ENCODE data around the gene PCDHB14. TPM values are rescaled to one million over a fixed set of nuclear protein-coding genes. Genes with fewer than 3 reads are reported as not detected.

PCDHB14 gene
- total RNA-seq, 1 donor from 2014 or later: 5.5 TPM

GRCh38 chr5:141258464-141258863, 35.3 kb downstream of the PCDHB14 start:
- Mint-ChIP-seq H3K4me3 (no peak overlapping the region), H3K36me3 (ENCODE audit: low read depth) (peaks cover 67% of the 10 kb centered on the region), H3K4me1 (no peaks in the 10 kb centered on the region), H3K27me3 (ENCODE audit: low read depth) (no peaks in the 10 kb centered on the region), H3K27ac (ENCODE audit: unreplicated experiment) (no peak overlapping the region), H3K9me3 (peaks cover 24% of the 10 kb centered on the region)
- TF ChIP-seq CTCF (conservative IDR thresholded peaks at IDR 0.05): no peak
- DNase-seq (ENCODE audit: low read depth, low spot score): no peak

GRCh38 chr5:141258948-141259347, 35.8 kb downstream of the PCDHB14 start:
- Mint-ChIP-seq H3K4me1 (no peaks in the 10 kb centered on the region), H3K27me3 (ENCODE audit: low read depth) (no peaks in the 10 kb centered on the region), H3K4me3 (no peak overlapping the region), H3K9me3 (peaks cover 25% of the 10 kb centered on the region), H3K36me3 (ENCODE audit: low read depth) (peaks cover 65% of the 10 kb centered on the region), H3K27ac (ENCODE audit: unreplicated experiment) (no peak overlapping the region)
- DNase-seq (ENCODE audit: low read depth, low spot score): no peak
- no peak for TF ChIP-seq CTCF (conservative IDR thresholded peaks at IDR 0.05)

GRCh38 chr5:141260458-141261237, 37.5 kb downstream of the PCDHB14 start:
- TF ChIP-seq CTCF (conservative IDR thresholded peaks at IDR 0.05): no peak
- H3K27me3 Mint-ChIP-seq (ENCODE audit: low read depth): no peaks in the 10 kb centered on the region
- H3K36me3 Mint-ChIP-seq (ENCODE audit: low read depth): peaks cover 63% of the 10 kb centered on the region
- DNase-seq (ENCODE audit: low read depth, low spot score): no peak
- H3K27ac Mint-ChIP-seq (ENCODE audit: unreplicated experiment): no peak overlapping the region
- H3K4me1 Mint-ChIP-seq: no peaks in the 10 kb centered on the region
- no peak overlapping the region for H3K4me3 Mint-ChIP-seq
- H3K9me3 Mint-ChIP-seq: peaks cover 23% of the 10 kb centered on the region

GRCh38 chr5:141261238-141261546, 38.0 kb downstream of the PCDHB14 start:
- no peak for DNase-seq (ENCODE audit: low read depth, low spot score)
- no peak for TF ChIP-seq CTCF (conservative IDR thresholded peaks at IDR 0.05)
- Mint-ChIP-seq H3K27me3 (ENCODE audit: low read depth) (no peaks in the 10 kb centered on the region), H3K4me3 (no peak overlapping the region), H3K9me3 (peaks cover 26% of the 10 kb centered on the region), H3K27ac (ENCODE audit: unreplicated experiment) (no peak overlapping the region), H3K4me1 (no peaks in the 10 kb centered on the region), H3K36me3 (ENCODE audit: low read depth) (peaks cover 63% of the 10 kb centered on the region)

GRCh38 chr5:141269195-141269594, 46.1 kb downstream of the PCDHB14 start:
- DNase-seq (ENCODE audit: low read depth, low spot score): no peak
- Mint-ChIP-seq H3K9me3 (peaks cover 48% of the 10 kb centered on the region), H3K4me1 (no peaks in the 10 kb centered on the region), H3K27me3 (ENCODE audit: low read depth) (no peaks in the 10 kb centered on the region), H3K36me3 (ENCODE audit: low read depth) (peaks cover 52% of the 10 kb centered on the region), H3K4me3 (no peak overlapping the region), H3K27ac (ENCODE audit: unreplicated experiment) (no peak overlapping the region)
- no peak for TF ChIP-seq CTCF (conservative IDR thresholded peaks at IDR 0.05)

All from neural crest cell (in vitro differentiated cells).